Activated CD4-positive, alpha-beta T cell treated with anti-CD3 and anti-CD28 coated beads, Interleukin-2, amount 50 U/mL, for 24 hours (primary cell): ENCODE data around the gene MED28.
A peak's percentile ranks its signal among the peaks of the same experiment; 100 is the strongest.
"Not testable (repeated sequence)": the region's sequence is repeated elsewhere in the genome, so short reads cannot be mapped to it uniquely, and the experiment has no call there.

Source experiments
- DNase-seq, 2 donors: peaks; one replicate each; pipeline ENCODE4 v3.0.0-alpha.2; 2020; ENCODE audit warnings: low read depth in 1 of 2, low spot score in 1 of 2

The MED28 gene

GRCh38 chr4:17616283-17616682, 1.8 kb downstream of the MED28 start:
- no peak for DNase-seq

GRCh38 chr4:17618926-17619325, 4.5 kb downstream of the MED28 start:
- no peak for DNase-seq

GRCh38 chr4:17619416-17620105, 5.1 kb downstream of the MED28 start:
- DNase-seq: no peak

GRCh38 chr4:17623451-17624001, 9.1 kb downstream of the MED28 start:
- DNase-seq: no peak

GRCh38 chr4:17624821-17625220, 10.4 kb downstream of the MED28 start:
- DNase-seq: no peak

- DNase-seq: no peak
Measured at GRCh38 chr4:17630228-17630627, 15.8 kb downstream of the MED28 start.

- DNase-seq: no peak
Measured at GRCh38 chr4:17633600-17633999, 19.2 kb downstream of the MED28 start.

GRCh38 chr4:17635056-17635455, 20.6 kb downstream of the MED28 start:
- DNase-seq: no peak

- DNase-seq: no peak
Measured at GRCh38 chr4:17636341-17636695, 21.9 kb downstream of the MED28 start.

GRCh38 chr4:17636696-17637622, 22.5 kb downstream of the MED28 start:
- DNase-seq: peak; percentile 47 to 48

GRCh38 chr4:17639136-17639535, 24.7 kb downstream of the MED28 start:
- no peak for DNase-seq

GRCh38 chr4:17642398-17642783, 27.9 kb downstream of the MED28 start:
- no peak for DNase-seq

GRCh38 chr4:17646693-17647092, 32.3 kb downstream of the MED28 start:
- no peak for DNase-seq

GRCh38 chr4:17647176-17647806, 32.9 kb downstream of the MED28 start:
- DNase-seq: no peak

- no peak for DNase-seq
Measured at GRCh38 chr4:17647927-17648326, 33.5 kb downstream of the MED28 start.

- no peak for DNase-seq
Measured at GRCh38 chr4:17650406-17650805, 36.0 kb downstream of the MED28 start.

- no peak for DNase-seq
Measured at GRCh38 chr4:17654701-17655100, 40.3 kb downstream of the MED28 start.

- DNase-seq: no peak
Measured at GRCh38 chr4:17657090-17657489, 42.6 kb downstream of the MED28 start.

GRCh38 chr4:17657849-17658248, 43.4 kb downstream of the MED28 start:
- DNase-seq: no peak

- not testable (repeated sequence) for DNase-seq
Measured at GRCh38 chr4:17659196-17659595, 44.8 kb downstream of the MED28 start.

- no peak for DNase-seq
Measured at GRCh38 chr4:17662694-17663093, 48.3 kb downstream of the MED28 start.

GRCh38 chr4:17664755-17665154, 50.3 kb downstream of the MED28 start:
- no peak for DNase-seq
